ENCODE measurements around the gene QSOX2.

Gene QSOX2

GRCh38 chr9:136251264-136252115, 5.9 kb upstream of the QSOX2 start:
- no peak for DNase-seq (ENCODE audit: low read depth)

DNA sequence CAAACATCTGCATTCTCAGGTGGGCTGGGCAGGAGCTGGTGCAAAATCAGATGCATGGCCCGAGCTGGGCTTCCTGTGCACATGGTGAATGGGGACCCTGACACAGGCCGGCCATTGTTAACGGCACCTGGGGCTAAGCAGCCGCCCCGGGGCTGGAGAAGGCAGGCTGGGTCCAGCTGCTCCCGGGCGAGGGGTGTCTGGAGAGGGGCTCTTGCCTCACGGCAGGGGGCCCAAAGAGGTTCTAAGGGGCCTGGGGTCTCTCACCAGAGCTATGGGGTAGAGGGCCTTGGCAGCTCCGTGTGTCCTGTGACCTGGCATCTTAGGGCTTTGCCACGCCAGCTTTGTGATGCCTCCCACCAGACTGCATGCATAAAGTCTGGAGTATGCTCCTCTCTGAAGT, 5.1 kb upstream of the QSOX2 start:
- no peak for DNase-seq (ENCODE audit: low read depth)

- DNase-seq (ENCODE audit: low read depth) = no peak
Measured at GRCh38 chr9:136249877-136250559, 4.4 kb upstream of the QSOX2 start.

GRCh38 chr9:136248951-136249876, 3.6 kb upstream of the QSOX2 start:
- DNase-seq (ENCODE audit: low read depth) = no peak

DNA sequence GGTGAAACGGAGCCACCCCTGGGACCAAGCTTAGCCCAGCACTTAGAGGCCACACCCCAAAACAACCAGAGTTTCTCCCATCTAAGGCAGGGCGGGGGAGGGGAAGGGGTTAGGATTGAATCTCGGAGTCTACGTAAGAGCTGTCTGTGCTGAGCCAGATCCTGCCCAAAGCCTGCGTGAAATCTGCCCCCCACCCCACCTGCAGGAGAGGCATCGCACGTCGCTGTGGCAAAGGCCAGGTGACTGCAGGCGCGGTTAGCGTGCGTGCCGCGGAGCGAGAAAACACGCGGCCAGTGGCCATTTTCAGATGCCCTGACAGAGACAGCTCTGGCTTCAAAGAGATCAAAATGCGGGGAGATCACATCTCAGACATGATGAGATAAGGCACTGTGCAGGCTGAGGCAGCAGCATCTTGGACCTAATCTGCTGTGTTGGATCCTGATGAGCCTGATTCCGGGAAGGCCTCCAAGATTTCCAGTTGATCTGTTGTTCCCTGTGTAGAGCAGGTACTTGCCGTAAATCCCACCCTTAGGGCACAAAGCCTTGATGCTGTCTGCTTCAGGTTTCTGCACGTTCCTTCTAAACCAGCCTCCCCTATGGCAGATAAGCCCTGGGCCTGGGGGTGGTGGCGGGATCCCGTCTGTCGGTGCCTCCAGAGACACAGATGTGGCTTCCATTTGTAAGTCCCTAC, 2.5 kb upstream of the QSOX2 start:
- no peak for DNase-seq (ENCODE audit: low read depth)

DNA sequence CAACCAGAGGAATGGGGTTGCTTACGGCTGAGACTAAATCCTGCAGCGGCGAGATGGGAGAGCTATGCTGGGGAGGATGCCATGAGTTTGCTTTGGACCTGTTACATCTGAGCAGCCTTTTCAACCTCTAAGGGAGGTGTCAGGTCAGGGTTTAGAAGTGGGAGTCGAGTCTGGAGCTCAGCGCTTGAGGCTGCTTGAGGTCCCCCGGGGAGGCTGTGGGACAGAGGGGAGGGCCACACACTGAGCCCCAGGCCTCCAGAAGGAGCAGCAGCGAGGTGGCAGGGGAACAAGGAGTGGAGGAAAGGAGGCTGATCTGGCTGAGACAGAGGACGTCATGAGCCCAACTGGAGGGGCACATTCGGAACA, 1.9 kb upstream of the QSOX2 start:
- no peak for DNase-seq (ENCODE audit: low read depth)

GRCh38 chr9:136246849-136247550, 1.4 kb upstream of the QSOX2 start:
- DNase-seq (ENCODE audit: low read depth) = no peak

DNA sequence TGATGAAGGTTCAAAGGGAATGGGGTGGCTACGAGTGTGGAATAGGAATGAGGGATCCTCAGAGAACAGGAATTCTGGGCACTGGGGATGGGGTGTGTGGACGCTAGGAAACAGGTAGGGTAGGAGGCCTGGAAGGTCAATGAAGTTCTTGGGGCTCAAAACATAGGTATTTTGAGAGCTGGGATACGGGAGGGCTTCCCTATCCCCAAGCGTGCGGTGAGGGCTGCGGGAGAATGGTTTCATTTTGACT, 718 bp downstream of the QSOX2 start:
- no peak for DNase-seq (ENCODE audit: low read depth)

DNA sequence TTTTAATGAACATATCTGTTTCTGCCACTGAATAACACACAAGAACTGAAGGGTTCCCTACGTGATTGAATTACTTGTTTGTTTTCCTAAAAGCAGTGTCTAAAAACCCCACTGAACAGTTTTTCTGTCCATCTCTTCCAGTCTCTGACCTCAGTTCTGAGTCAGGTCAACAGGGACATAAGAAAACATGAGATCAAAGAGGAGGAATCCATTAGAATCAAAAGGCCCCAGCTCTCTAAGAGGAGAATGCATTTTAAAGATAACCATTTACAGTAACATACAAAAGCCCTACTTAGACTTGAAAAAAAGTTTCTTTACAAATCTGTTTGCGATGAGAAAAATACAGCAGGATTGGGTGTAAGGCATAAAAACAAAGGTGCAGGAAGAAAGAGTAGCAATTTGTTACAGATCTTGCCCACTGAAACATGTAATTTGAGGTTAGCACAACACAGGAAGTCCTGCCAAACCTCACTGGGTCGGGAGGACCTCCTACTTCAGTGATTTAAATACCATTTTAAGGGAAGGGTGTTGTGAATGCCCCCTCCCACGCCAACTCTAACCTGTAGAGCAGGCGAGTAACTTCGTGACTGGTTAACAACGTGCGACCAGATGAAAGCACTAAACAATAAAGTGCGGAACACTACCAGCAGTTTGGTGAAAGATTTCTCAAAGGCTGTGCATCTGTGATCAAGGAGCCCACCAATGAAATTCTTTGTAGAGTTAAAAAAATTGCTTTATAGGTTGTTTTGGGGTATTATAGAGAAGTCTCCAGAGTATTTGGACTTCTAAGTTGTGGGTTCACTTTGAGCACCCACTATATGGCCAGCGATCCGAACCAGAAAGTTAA, 1.3 kb downstream of the QSOX2 start:
- DNase-seq (ENCODE audit: low read depth) = no peak

DNA sequence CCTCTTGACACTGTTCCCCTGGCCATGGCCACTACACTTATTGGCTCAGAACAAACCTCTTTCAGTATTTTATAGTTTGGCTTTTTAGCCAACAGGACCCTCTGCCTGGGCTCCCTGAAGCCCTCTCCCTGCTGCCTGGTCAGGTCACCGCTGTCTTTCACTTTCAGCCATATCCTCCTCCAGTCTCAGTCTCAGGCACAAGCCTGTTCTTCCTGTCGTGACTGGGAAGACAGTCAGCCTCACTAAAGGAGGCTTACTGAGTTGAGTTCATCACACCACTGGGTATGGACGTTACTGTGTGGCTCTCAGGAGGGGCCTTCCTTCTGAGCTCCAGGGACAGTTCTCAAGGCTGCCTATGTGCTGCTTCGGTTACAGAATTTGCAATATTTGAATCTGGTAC, 2.0 kb downstream of the QSOX2 start:
- DNase-seq (ENCODE audit: low read depth) = no peak

DNA sequence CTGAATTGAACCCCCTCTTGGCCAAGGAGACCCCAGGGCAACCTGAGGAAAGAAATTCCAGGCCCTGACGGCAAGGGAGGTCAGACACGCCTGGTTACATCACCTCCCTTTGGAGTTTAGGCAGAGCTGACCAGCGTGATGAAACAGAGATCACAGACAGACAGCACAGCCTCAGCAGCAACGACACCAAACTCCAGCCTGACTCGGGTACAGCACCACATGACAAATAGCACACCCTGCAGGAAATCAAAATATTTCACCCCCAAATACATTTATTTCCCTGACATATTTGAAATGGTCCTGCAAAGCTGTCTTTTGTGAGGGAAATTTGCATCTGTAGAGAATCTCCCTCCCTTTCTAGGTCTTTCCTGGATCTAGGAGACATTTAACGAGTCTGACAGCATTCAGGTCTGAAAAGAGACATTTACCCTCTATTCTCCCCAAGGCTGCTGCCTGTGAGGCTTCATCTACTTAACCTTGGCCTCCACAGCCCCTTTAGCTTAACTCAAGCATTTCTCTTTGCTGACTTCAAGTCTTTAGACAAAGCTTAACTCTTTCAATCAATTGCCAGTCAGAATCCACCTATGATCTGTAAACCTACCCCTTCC, 2.6 kb downstream of the QSOX2 start:
- DNase-seq (ENCODE audit: low read depth) = no peak

- no peak for DNase-seq (ENCODE audit: low read depth)
Measured at GRCh38 chr9:136242248-136242647, 3.4 kb downstream of the QSOX2 start.

DNA sequence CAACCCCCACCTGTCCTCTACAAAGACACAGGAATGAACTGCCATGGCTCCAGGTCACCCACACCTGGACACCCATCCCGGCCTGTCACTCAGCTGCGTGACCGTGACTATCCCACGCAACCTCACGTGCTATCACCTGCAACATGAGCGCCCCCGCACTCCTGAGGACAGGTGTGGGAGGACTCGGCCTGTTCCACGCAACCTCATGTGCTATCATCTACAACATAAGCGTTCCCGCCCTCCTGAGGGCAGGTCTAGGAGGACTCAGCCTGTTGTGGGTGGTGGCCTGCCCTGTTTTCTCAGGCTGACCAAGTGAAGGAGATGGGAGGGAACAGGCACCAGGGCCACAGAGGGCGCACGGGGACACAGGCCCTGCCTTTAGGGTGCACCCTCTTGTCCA, 4.1 kb downstream of the QSOX2 start:
- DNase-seq (ENCODE audit: low read depth) = no peak

GRCh38 chr9:136240941-136241340, 4.7 kb downstream of the QSOX2 start:
- no peak for DNase-seq (ENCODE audit: low read depth)

GRCh38 chr9:136239983-136240330, 5.7 kb downstream of the QSOX2 start:
- no peak for DNase-seq (ENCODE audit: low read depth)

DNA sequence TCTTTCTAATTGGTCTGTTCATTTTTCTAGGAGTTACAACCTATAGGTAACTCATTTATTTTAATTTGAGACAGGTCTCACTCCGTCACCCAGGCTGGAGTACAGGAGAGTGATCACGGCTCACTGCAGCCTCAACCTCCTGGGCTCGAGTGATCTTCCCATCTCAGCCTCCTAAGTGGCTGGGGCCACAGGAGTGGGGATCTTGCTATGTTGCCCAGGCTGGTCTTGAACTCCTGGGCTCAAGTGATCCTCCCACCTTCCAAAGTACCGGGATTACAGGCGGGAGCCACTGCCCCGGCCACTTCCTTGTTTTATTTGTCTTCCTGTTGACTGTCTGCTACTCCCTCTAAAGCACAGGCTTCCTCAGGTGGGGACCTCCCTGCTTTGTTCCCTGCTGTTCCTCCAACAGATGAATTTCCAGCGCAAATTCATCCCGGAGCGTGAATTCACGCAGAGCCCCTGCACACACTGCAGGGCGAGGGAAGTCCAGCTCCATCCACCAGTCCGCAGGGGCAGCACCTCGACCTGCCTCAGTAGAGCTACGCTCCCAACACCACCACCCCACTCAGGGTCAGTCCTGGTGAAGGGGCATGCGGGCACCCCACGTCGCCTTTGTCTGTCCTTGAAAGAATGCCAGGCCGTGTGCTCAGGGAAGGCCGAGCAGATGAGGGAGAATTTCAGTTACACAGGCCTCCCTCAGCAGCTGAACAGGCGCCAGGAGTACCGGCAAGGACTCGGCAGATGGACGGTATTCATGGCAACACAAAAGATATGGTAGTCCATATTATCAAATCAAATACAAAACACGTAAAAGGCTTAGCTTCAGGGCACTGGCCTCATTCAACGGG, 6.3 kb downstream of the QSOX2 start:
- DNase-seq (ENCODE audit: low read depth) = no peak

DNA sequence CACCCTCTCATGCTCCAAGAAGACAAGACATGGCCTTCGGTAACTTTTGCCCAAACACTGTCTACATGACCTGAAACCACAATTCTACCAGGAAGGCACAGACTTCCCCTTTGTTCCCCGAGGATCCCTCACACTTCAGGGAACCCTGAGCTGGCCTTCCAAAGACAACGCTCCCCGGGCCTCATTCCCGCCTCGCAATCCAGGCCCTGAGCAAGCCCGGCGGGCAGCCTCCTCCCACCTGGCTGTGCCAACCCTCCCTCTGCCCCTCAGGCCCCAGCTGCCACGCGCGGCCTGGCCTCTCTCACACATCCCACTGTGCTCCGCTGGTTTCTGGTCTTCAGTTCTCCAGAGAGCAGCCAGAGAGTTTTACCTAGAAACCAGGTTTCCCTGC, 7.3 kb downstream of the QSOX2 start:
- DNase-seq (ENCODE audit: low read depth) = no peak

- no peak for DNase-seq (ENCODE audit: low read depth)
Measured at GRCh38 chr9:136237486-136238341, 7.9 kb downstream of the QSOX2 start.
